Measurements from ENCODE around the gene KRTAP10-5.
A peak's percentile ranks its signal among the peaks of the same experiment; 100 is the strongest.
"Not testable (repeated sequence)": the region's sequence is repeated elsewhere in the genome, so short reads cannot be mapped to it uniquely, and the experiment has no call there.

Gene KRTAP10-5

DNA sequence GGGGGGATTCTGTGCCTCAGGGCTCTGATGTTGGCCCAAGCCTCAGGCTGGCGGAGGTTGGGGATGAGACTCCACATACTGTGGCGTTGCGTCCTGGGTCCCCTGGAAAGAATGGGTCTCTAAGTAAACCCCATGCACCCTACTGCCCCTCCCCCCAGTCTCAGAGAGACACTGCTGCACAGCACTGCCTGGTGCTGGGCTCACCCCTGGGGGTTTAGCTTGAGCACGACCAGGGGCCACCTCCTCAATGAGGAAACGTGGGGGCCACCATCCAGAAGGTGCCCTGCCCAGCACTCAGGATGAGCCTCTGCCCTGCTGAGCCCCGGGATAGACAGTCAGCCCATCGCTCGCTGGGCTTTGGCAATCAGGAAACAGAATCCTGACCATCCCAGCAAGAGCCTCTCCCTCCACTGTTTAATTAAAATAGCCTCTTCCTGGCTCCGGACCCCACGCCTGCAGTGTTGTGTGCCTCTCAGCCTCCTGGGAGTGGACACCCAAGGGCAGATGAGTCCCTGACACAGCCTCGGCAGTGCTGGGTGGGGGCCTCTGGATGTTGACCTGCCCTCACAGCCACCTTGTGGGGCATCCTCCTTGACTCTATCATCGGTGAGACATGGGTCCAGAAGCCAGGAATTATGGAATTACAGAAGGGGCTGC is 10.4 kb downstream of the KRTAP10-5 start:
- DNase-seq, result no peak

DNA sequence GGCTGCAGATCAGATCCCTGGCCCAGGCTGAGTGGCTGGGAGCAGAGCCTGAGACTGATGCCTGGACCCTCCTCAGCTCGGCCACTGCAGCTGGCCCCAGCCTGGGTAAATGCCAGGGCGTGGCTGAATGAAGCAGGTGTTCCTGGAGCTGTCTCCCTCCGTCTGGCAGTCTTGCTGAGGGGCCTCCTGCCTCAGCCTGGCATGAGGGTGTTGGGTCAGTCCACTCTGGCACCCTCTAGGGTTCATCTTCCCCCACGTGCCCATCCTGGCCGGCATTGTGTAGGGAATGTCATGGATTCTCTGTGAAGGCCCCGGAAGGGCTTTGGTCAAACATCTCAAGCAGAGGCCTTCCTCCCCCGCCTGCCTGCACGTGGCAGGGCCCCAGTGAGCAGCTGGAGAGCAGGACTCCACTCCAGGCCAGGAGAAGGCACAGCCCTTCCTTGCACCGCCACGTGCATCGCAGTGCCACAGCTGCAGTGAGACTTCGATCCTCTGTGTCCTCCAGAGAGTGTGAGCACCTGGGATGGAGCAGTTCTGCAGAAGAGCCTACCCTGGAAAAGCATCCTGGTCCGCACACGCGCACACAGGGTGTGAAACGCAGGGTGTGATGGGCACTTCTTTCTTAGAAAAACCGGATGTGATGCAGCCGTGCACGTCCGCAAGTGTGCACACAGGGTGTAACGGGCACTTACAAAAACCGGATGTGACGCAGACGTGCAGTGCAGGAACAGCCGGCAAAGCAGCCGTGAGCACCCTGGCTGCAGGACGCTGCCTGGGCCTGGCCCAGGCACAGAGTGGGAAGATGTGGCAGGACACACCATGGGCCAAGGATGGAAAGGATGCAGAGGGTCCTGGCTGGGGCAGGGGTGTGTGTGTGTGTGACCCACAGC is 11.5 kb downstream of the KRTAP10-5 start:
- DNase-seq, result no peak

DNA sequence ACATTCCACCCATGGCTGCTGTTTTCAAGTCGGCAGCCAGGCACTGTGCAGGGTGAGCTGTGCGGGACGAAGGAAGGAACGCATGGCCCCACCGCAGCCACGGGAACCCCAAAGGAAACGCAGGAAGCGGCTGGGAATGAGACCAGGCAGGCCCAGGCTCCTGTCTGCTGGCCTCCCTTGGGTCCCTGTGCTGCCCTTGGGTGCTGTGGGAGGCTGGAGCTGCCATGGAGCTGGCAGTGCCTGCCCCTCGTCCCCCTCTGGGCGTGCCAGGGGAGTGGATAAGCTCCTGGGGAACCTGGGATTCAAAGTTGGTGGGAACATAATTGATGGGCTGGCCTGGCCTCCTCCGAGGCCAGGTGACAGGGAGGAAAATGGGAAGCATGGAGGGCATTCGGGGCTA is 12.1 kb downstream of the KRTAP10-5 start:
- no peak for DNase-seq

DNA sequence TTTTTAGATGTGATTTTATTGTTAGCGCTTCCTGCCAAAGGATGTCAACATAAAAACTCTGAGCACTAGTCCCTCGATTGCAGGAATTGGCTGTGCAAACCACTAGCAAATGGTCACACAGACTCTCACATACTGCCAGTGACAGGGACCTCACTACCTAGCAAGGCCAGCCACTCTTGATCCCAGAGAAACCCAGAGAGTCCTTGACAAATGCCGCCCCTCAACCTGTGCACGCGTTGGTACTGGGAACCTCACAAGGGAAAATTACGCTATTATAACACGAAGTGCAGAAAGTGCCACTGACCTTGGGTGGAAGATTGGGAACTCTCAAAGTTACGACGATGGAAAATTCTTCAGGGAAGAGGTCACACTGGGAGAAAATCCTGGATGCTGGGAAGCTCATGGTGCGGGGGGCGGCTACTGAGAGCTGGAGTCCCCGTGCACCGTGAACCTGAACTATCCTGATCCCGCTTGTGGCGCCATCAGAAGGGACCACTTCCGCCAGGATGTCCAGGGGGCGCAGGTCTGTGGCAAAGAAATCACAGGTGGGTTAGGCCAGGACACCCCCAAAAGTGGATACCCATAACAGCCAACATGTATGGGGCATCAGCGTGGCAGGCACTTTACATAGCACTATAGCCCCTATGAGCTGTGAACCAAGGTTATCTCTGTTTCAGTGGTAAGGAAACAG is 12.8 kb downstream of the KRTAP10-5 start:
- DNase-seq, result no peak

DNA sequence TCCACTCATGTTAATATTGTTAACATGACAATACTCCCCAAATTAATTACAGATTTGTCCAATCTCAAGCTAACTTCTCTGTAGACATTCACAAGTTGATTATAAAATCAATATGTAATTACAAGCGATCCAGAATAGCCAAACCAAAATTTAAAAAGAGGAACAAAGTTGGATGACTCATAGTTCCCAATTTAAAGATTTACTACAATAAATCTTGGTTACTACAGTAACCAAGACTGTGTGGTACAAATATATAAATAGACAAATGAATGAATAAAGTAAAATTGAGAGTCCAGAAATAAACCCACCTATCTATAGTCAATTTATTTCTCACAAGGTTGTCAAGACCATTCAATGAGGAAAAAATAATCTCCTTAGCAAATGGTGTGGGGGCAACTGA is 14.0 kb downstream of the KRTAP10-5 start:
- no peak for DNase-seq

DNA sequence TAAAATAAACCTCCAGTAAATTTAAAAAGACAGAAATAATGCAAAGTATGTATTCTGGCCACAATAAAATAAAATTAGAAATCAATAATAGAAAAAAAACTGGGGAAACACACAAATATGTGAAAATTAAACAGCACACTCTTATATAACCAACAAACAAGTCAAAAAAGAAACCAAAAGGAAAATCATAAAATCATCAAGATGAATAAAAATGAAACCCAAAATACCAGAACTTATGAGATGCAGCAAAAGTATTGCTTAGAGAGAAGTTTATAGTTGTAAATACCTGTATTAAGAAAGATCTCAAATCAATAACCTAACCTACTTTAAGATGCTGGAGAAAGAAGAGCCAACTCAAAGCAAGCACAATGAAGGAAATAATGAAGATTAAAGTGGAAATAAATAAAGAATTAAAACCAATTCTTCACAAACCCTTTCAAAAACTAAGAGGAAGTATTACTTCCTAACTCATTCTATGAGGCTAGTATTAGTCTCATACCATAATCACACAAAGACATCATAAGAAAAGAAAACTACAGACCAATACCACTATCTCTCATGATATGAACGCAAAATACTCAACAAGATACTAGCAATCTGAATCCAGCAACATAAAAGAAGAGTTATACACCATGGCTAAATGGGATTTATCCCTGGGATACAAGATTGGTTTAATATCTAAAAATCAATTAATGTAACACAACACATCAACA is 15.4 kb downstream of the KRTAP10-5 start:
- DNase-seq, result no peak

DNA sequence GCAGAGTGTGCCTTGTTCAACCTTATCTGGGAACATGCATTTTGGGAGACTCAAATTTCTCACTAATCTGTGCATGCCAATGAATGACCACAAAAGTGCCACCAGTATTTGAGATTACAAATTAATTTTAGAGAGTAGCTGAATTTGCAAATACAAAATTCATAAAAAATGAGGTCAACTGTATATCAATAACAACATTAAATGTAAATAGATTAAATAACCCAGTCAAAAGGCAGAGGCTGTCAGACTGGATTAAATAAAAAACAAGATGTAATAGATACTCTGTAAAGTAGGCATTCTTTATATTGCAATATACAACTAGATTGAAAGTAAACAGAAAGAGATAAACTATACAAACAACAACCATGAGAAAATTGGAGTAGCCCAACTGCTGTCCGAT is 16.3 kb downstream of the KRTAP10-5 start:
- DNase-seq, result no peak

DNA sequence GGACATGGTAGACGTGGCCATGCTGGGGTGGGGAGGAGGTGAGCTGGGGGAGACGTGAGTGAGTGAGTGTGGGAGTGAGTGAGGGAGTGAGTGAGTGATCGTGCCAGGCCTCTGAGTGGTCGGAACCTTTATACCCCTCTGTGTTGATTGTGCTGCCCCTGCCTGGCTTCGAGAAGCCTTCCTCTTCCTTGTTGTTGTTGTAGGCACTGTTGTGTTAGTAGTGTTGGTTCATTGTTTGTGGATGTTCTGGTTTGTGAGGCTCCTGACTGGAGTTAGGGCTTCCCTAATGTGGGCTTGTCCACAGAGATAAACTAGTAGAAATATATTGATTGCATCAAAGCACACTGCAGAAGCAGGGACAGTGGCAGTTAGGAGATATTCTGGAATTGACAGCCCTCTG is 21.7 kb downstream of the KRTAP10-5 start, which contains the start of gene KRTAP10-3:
Gene KRTAP10-3, minus strand, starts transcription at position 101 of the 400 bp plus-strand sequence. Its CDS starts 80 bp downstream, at position 21.
- DNase-seq, result no peak

DNA sequence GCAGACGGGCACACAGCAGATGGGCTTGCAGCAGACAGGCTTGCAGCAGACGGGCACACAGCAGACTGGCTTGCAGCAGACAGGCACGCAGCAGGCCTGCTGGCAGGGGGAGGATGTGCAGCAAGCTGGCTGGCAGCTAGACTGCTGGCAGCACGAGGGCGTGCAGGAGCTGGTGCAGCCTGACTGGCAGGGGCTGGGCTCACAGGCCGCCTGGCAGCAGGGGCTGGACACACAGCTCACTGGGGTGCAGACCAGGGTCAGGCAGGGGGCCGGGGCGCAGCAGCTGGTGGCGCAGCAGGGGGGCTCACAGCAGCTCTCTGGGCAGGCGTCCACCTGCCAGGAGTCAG is 22.1 kb downstream of the KRTAP10-5 start:
- not testable (repeated sequence) for DNase-seq

DNA sequence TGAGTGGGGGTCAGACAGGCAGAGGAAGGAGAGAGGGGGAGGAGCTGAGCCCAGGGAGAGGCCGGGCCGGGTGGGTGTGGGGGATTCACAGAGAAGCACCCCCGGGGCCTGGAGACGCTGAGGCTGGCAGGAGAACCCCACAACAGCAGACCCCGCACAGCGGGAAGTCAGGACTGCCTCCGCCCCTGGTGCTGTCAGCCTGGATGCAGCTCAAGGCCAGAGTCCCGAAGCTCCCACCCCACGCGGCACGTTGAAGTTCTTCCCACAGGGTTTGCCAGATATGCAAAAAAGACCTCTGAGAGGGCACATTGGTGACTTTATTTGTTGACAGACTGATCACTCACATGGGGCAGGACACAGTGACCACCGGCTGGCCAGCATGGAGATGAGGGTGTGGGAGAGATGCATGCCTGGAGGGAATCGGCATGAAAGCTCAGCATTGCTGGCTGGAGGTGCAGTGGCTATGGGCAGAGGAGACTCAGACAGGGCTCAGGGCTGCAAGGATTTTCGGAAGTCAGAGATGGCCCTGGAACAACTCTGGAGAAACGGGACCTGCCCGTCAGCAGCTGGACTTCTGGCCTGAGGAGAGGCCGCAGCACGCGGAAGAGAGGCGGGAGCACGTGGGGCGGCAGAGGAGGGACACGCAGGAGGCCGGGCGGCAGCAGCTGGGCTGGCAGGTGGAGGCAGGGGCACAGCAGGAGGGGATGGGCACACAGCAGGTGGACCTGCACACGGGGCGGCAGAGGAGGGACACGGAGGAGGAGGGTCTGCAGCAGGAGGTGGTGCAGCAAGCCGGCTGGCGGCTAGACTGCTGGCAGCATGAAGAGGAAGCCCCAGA is 22.7 kb downstream of the KRTAP10-5 start:
- DNase-seq, result no peak

DNA sequence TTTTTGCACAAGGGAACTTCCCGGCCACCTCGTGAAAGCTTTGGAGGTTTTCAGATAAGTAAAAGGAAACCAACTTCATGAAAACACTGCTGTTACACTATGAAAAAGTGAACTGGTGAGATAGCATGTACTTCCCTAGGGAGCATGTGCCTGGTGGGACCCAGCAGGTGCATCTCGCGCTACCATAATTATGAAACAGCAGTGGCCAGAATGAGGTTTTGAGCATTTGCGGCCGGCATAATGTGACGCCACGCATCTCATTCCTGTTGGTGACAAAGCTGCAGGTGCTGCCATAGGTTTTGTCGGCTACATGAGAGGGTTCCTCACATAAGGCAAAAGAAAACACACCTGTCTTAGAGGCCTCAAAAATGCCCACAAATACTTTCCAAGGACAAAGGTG is 23.5 kb downstream of the KRTAP10-5 start:
- DNase-seq, result peak; percentile 29 to 68

DNA sequence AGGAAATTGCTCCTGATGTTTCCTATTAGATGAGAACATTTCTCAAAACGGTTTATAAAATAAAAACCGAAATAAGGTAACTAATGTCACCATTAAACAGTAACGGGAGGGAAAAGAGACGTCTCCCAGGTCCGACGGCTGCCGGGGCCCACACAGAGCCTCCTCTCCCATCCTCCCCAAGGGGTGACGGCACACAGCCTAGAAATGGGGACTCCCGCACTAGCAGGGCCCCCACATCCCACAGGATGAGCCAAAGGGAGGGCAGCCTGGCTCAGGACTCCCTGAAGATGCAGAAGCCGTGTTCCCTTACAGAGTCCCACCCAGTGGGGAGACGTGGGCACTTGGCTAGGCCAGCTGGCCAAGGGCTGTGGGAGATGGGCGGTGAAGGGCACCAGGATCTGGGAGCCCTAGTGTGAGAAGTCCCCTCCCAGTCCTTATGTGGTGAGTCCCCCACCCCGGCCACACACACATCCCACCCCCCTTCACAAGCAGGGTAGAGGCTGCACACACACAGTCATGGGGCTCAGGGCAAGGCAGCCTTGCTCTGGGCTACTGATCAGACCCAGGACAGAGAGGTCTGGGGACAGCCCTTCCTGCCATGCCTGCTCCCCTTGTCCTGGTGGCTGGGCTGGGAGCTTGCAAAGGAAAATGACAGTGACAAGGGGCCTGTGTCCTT is 25.1 kb downstream of the KRTAP10-5 start:
- DNase-seq, result no peak

DNA sequence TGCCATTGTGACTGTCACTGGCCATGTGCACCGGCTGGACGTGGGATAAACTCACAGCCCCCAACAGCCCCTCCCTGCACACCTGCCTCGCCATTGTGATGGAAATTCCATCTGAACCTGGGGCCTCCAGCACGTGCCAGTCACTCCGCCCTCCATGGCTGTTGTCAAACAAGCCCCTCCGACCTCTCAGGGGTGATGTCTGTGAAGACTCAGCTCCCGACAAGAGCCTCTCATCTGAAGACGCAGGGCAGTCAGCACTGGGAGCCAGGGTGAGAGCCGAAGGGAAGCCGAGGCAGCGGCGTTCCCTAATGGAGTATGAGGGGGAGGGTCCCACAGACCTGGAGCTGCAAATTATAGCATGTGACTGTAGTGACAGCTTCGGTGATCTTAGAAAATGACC is 27.7 kb downstream of the KRTAP10-5 start:
- DNase-seq, result no peak

DNA sequence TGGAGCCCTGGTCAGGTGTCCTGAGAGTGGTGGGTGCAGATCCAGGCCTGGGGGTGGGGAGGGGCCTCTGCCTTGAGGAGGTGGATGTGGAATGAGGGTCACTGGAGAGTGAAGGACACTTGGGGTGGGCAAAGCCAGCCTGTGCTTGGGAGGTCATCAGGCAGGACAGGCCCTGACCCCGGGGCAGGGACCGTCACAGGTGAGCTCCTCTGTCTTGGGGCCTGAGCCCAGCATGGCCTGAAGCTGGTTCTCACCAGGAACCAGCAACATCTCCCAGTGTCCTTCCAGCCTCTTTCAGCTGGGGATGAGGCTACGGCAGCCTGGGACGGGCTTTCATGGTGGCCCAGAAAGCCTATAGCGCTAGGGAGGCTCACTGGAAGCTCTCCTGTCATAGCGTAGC is 28.3 kb downstream of the KRTAP10-5 start:
- DNase-seq, result no peak

DNA sequence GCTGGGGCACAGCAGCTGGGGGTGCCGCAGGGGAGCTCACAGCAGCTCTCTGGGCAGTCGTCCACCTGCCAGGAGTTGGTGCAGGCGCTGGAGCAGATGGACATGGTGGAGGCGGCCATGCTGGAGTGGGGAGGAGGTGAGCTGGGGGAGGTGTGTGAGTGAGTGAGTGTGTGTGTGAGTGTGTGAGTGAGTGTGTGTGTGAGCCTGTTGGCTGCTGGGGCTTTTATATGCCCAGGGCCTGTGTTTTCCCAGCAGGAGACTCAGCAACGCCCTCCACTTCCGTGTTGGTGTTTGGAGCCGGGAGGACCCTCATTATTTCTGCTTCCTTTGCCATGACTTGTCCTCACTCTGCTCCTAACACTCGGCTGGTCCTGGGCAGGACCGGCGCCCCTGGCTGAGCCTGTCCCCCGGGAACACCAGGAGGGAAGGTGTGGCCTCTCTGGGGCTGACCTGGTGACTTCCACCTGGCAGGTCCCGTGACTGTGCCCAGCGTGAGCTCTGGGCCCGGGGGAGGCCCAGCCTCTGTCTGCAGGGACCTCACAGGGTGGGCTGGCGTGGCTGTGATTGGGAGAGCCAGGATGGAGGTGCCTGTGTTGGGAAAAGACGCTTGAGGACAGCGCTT is 29.0 kb downstream of the KRTAP10-5 start, which contains the start of gene KRTAP10-2:
Gene KRTAP10-2, minus strand, starts transcription at position 166 of the 622 bp plus-strand sequence. Its CDS starts 47 bp downstream, at position 119.
- peak in 1 of 2 experiments; percentile 28 for DNase-seq

DNA sequence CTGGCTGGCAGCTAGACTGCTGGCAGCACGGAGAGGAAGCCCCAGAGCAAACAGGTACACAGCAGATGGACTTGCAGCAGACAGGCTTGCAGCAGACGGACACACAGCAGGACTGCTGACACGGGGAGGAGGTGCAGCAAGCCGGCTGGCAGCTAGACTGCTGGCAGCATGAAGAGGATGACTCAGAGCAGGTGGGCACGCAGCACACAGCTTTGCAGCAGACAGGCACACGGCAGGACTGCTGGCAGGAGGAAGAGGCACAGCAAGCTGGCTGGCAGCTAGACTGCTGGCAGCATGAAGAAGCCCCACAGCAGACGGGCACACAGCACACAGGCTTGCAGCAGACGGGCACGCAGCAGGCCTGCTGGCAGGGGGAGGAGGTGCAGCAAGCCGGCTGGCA is 29.6 kb downstream of the KRTAP10-5 start:
- DNase-seq, result peak in 1 of 2 experiments; percentile 34

DNA sequence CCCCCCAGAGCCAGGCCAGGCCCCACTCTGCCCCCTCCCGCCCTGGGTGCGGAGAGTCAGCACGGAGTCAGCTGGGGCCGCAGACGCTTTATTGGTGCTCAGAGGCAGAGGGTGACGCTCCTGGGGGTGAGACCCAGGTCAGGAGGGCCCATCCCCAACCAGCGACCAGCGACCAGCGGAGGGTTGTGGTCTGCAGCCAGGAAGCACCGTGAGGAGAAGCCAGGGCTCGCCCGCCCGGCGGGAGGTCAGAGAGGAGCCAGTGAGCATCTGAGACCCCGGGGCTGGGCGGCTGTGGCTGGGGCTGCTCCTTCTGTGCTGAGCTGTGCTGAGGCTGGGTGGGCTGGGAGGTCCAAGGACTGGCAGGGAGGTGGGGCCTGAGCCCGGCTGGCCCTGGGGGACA is 30.1 kb downstream of the KRTAP10-5 start:
- DNase-seq, result not testable (repeated sequence)

DNA sequence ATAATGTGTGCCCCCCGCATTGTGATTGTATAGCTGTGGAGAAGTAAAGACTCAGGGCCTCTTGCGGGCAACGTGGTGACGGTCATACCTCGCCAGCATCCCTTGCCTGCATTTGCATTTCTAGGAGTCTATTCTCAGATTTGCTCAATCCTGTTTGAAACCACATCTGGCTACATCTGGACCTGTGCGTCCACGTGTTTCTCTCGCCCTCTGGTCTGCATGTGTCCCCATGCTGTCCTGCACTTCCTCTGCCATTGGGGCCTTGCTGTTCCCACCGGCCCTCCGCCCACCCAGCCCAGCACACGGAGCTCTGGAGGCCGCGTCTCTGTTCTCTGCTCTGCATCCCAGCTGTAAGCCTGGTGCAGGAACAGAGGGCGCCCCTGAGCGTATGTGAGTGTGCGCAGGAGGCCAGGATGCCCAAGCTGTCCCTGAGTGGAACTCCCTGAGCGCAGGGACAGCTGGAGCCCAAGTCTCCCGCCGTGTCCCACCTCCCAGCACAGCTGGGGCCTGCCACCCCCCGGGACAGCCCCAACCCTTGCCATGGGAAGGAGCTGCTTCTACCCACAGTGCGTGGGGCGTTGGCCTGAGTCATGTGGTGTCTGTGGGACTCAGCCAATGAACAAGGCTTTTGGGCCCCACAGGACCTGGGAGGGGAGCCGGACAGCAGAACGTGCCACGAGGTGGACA is 30.7 kb downstream of the KRTAP10-5 start:
- no peak for DNase-seq

DNA sequence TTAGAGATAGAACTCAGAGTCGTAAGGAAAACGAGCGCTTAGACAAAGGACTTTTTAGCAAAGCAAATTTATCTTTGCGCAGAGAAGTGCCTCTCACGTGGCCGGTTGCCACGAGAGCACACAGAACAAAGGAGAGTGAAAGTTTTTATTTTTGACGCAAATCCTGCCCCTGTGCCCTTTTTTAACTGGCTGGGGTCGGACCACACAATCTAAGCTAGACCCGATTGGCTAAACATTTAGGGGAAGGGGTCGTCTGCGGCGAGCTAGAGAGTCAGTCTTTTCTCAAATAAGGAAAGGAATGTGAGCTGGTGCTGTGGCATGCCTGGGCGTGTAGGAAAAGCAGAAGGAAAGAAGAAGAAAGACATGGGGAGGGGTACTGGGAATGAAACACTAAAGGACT is 31.5 kb downstream of the KRTAP10-5 start:
- DNase-seq, result no peak

DNA sequence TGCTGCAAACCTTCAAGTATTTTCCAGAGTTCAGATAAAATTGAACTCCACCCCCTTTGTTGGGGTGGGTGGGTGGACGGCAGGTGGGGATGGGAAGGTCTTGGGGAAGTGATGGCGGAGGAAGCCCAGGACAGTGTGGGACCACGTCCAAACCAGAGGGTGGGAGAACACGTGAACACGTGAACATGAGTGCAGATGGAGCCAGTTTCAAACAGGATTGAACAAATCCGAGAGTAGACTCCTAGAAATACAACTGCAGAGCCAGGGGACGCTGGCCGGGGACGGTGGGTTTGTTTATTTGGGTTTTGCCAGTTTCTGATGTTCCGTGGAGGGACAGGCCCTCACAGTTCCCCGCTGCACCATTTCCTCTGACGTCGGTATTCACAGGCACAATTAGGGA is 32.0 kb downstream of the KRTAP10-5 start:
- DNase-seq, result no peak

Measured in NCI-H2081 (cell line).